ENCODE results near the gene ZXDC. TPM values are rescaled to one million over a fixed set of nuclear protein-coding genes. Genes with fewer than 3 reads are reported as not detected.

The ZXDC gene
- total RNA-seq, 1 experiment from 2014 or later = 28.3 TPM

- no peak overlapping the region for H3K56ac ChIP-seq (ENCODE audit: insufficient read length, low read depth, low read length)
- no peaks in the 10 kb centered on the region for H3K4me1 ChIP-seq (ENCODE audit: insufficient read depth, low read length)
- Mint-ChIP-seq H3K27me3 (ENCODE audit: low read depth) (no peaks in the 10 kb centered on the region), H3K36me3 (ENCODE audit: insufficient read depth in 1 of 3, low read depth in 3 of 3) (peaks cover 22 to 83% (median 67%) of the 10 kb centered on the region in 3 experiments; a peak in 6 of 7 replicates), H3K27ac (no peak overlapping the region), H3K9me3 (no peaks in the 10 kb centered on the region), H3K4me1 (no peaks in the 10 kb centered on the region), H3K4me3 (no peak overlapping the region)
- H3K23me2 ChIP-seq (ENCODE audit: insufficient read length, low read depth, low read length, poor library complexity, severe bottlenecking) = no peaks in the 10 kb centered on the region
- TF ChIP-seq, protein P1, sequence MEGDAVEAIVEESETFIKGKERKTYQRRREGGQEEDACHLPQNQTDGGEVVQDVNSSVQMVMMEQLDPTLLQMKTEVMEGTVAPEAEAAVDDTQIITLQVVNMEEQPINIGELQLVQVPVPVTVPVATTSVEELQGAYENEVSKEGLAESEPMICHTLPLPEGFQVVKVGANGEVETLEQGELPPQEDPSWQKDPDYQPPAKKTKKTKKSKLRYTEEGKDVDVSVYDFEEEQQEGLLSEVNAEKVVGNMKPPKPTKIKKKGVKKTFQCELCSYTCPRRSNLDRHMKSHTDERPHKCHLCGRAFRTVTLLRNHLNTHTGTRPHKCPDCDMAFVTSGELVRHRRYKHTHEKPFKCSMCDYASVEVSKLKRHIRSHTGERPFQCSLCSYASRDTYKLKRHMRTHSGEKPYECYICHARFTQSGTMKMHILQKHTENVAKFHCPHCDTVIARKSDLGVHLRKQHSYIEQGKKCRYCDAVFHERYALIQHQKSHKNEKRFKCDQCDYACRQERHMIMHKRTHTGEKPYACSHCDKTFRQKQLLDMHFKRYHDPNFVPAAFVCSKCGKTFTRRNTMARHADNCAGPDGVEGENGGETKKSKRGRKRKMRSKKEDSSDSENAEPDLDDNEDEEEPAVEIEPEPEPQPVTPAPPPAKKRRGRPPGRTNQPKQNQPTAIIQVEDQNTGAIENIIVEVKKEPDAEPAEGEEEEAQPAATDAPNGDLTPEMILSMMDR (conservative IDR thresholded peaks at IDR 0.05) = no peak
- DNase-seq = no peak
- no peaks in the 10 kb centered on the region for H3K79me2 ChIP-seq (ENCODE audit: insufficient read depth, low read length)
- H2BK120ac ChIP-seq (ENCODE audit: low read depth, low read length, poor library complexity, severe bottlenecking) = no peak overlapping the region
- WGBS (ENCODE audit: extremely low coverage, insufficient read length, low lambda C conversion rate) = no CpG with 5 or more reads among the region's 7 CpGs
- H3K14ac ChIP-seq (ENCODE audit: insufficient read depth, low read length) = no peak overlapping the region; the same call in 1 of the 2 replicates
- H3K9me3 ChIP-seq (ENCODE audit: control insufficient read depth, low read depth, low read length) = no peaks in the 10 kb centered on the region
- no peaks in the 10 kb centered on the region for H3K27me3 ChIP-seq (ENCODE audit: insufficient read depth, low read length)
- no peak overlapping the region for H3T11ph ChIP-seq (ENCODE audit: low read length)
- no peak overlapping the region for H2BK15ac ChIP-seq (ENCODE audit: low read depth, low read length)
- no peak overlapping the region for H3K4ac ChIP-seq (ENCODE audit: low read depth, low read length)
- H4K91ac ChIP-seq (ENCODE audit: insufficient read length, low read depth, low read length) = no peak overlapping the region
- no peaks in the 10 kb centered on the region for H3K79me1 ChIP-seq (ENCODE audit: insufficient read depth, low read depth, low read length, poor library complexity, severe bottlenecking)
- H2BK5ac ChIP-seq (ENCODE audit: insufficient read length, low read length) = no peak overlapping the region
- H4K5ac ChIP-seq (ENCODE audit: insufficient read length, low read depth, low read length) = no peak overlapping the region
- no peak overlapping the region for H3K9ac ChIP-seq (ENCODE audit: extremely low read depth, insufficient read length, low read length)
- no peak overlapping the region for H2BK12ac ChIP-seq (ENCODE audit: insufficient read length, low read depth, low read length)
- H4K20me1 ChIP-seq (ENCODE audit: control insufficient read depth, insufficient read depth, insufficient read length) = no peaks in the 10 kb centered on the region
- no peak overlapping the region for H4K8ac ChIP-seq (replicated peaks; ENCODE audit: insufficient read length, low read depth, low read length)
- H2AFZ ChIP-seq (ENCODE audit: low read length) = no peak overlapping the region
- no peak overlapping the region for H3K23ac ChIP-seq (ENCODE audit: insufficient read length, low read depth, low read length)
- H2AK5ac ChIP-seq (ENCODE audit: insufficient read length, low read length) = no peak overlapping the region
- no peak overlapping the region for H3K18ac ChIP-seq (ENCODE audit: insufficient read length, low read depth, low read length)
- H3K4me2 ChIP-seq (ENCODE audit: insufficient read depth, insufficient read length, low read length) = no peak overlapping the region
- no peak overlapping the region for H3K27ac ChIP-seq (ENCODE audit: insufficient read length, low read depth, low read length)
- H2BK20ac ChIP-seq (ENCODE audit: low read depth, low read length, poor library complexity, severe bottlenecking) = no peak overlapping the region
Observed at GRCh38 chr3:126459111-126459762, 16.5 kb downstream of the ZXDC start.
